ENCODE data around the gene NRG3.

DNA sequence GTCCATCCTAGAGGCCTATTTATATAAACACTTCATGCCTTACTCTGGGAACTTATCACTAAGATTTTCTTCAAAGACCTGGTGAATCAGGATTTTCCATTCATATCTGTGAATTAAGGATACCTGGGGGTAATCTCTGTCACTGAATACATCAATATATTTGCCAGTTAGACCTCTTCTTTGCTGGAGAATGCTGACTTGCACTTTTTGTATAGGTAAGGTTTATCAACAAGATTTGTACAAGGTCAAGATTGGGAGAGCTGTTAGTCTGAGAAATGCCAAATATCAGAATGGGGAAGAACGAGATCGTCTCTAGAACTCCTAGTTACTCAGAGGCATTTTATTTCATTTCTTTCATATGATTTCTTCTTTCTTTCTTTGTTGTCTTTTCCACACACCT, 1060.0 kb downstream of the NRG3 start:
- no peak for TF ChIP-seq POLR2AphosphoS5 (IDR thresholded peaks at IDR 0.05)
- TF ChIP-seq, protein P1, sequence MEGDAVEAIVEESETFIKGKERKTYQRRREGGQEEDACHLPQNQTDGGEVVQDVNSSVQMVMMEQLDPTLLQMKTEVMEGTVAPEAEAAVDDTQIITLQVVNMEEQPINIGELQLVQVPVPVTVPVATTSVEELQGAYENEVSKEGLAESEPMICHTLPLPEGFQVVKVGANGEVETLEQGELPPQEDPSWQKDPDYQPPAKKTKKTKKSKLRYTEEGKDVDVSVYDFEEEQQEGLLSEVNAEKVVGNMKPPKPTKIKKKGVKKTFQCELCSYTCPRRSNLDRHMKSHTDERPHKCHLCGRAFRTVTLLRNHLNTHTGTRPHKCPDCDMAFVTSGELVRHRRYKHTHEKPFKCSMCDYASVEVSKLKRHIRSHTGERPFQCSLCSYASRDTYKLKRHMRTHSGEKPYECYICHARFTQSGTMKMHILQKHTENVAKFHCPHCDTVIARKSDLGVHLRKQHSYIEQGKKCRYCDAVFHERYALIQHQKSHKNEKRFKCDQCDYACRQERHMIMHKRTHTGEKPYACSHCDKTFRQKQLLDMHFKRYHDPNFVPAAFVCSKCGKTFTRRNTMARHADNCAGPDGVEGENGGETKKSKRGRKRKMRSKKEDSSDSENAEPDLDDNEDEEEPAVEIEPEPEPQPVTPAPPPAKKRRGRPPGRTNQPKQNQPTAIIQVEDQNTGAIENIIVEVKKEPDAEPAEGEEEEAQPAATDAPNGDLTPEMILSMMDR (IDR thresholded peaks at IDR 0.05) = no peak
- no peak for TF ChIP-seq POLR2A (IDR thresholded peaks at IDR 0.05)

Data from prostate gland (tissue), 2 donors.